ENCODE data around the gene RRP9.

Gene RRP9

DNA sequence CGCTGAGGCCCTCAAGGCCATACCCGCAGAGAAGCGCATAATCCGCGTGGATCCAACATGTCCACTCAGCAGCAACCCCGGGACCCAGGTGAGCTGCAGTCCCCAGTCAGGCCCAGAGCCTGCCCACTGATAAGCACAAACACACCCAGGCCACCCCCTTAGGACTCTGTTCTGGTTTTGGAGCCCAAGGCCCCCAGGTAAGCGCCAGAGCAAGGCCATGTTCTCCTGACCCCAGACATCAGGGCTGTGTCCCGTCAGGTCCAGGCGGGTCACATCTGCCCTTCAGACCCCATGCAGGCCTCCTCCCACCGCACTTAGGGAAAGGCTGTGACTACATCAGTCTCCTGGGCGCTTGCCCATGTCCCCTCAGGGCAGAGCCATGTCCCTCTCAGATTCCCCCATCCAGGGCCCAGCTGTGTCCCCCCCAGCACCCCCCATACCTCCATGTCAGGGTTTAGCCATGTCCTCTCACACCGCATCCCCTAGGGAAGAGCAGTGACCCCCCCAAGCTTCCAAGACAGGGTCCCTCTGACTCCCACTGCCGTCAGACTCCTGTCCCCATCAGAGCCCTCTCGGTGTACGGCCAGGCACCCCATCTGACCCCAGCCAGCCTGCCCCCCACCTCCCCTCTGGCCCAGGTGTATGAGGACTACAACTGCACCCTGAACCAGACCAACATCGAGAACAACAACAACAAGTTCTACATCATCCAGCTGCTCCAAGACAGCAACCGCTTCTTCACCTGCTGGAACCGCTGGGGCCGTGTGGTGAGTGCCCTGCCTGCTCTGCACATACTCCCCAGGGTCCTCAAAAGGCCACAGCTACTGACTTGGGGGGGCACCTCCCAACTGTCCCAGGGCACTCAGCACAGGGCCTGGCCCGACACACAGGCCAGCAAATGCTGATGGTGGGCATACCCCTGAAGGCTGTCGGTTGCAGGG, 2.0 kb upstream of the RRP9 start:
- TF ChIP-seq, protein P1, sequence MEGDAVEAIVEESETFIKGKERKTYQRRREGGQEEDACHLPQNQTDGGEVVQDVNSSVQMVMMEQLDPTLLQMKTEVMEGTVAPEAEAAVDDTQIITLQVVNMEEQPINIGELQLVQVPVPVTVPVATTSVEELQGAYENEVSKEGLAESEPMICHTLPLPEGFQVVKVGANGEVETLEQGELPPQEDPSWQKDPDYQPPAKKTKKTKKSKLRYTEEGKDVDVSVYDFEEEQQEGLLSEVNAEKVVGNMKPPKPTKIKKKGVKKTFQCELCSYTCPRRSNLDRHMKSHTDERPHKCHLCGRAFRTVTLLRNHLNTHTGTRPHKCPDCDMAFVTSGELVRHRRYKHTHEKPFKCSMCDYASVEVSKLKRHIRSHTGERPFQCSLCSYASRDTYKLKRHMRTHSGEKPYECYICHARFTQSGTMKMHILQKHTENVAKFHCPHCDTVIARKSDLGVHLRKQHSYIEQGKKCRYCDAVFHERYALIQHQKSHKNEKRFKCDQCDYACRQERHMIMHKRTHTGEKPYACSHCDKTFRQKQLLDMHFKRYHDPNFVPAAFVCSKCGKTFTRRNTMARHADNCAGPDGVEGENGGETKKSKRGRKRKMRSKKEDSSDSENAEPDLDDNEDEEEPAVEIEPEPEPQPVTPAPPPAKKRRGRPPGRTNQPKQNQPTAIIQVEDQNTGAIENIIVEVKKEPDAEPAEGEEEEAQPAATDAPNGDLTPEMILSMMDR (IDR thresholded peaks at IDR 0.05; ENCODE audit: insufficient read depth, low read depth, low read length, missing control alignments) = no peak
- peak overlapping the region; percentile 73; the same call in 1 of the 2 replicates for H3K4me3 ChIP-seq (ENCODE audit: low read depth, low read length)
- DNase-seq (ENCODE audit: low read depth) = no peak

DNA sequence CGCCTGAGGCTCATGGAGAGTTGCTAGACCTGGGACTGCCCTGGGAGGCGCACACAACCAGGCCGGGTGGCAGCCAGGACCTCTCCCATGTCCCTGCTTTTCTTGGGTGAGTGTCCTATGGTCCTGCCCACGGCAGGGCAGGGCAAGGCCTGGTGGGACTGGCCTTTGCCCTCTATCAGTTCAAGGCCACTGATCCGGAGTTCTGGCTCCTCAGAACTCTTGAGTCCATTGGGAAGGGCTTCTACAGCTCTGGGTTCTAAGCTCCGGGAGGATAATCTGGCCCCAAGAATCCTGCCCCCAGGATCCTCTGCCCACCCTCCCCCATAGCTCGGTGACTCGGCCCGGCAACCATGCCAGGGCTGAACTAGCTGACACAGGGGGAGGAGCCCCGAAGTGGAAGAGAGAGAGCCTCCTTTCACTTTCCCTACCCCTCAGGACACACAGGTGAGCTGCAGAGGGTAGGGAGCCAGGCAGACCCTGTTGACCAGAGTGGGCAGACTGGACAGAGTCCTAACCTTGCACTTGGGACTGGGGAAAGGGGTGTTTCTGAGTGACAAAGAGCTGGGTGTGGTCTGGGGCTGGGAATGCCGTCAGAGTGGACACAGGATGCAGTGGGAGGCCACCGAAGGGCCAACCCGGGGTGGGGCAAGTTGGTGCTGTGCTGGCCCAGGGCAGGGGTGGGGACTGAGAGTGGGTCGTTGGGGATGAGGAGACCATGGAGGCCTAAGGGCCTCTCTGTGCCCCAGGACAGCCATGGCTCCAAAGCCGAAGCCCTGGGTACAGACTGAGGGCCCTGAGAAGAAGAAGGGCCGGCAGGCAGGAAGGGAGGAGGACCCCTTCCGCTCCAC, 1.1 kb upstream of the RRP9 start:
- DNase-seq (ENCODE audit: low read depth) = peak; percentile 78

DNA sequence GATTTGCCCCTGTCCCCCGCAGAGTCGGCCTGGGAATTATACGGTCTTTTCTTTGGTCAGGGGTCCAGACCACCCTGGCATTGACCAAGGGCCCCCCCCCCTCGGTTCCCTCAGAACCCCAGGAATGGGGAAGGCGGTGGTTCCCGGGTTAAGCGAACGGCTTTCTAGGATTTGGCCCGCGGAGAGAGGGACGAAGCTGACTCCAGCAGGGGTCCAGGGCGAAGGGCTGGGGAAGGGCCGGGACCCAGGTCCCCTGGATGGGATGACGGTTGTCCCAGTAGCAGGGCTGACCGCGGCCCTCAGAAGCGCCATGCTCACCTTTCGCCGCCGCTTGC, 274 bp downstream of the RRP9 start:
- DNase-seq (ENCODE audit: low read depth) = no peak
- TF ChIP-seq, protein P1 (IDR thresholded peaks at IDR 0.05; ENCODE audit: insufficient read depth, low read depth, low read length, missing control alignments) = no peak
- peak overlapping the region; percentile 84 for H3K4me3 ChIP-seq (ENCODE audit: low read depth, low read length)

More for the DNA sequence above, 1.1 kb upstream of the RRP9 start:
- TF ChIP-seq, protein P1 (IDR thresholded peaks at IDR 0.05; ENCODE audit: insufficient read depth, low read depth, low read length, missing control alignments) = no peak
- H3K4me3 ChIP-seq (ENCODE audit: low read depth, low read length) = peak overlapping the region; percentile 73

DNA sequence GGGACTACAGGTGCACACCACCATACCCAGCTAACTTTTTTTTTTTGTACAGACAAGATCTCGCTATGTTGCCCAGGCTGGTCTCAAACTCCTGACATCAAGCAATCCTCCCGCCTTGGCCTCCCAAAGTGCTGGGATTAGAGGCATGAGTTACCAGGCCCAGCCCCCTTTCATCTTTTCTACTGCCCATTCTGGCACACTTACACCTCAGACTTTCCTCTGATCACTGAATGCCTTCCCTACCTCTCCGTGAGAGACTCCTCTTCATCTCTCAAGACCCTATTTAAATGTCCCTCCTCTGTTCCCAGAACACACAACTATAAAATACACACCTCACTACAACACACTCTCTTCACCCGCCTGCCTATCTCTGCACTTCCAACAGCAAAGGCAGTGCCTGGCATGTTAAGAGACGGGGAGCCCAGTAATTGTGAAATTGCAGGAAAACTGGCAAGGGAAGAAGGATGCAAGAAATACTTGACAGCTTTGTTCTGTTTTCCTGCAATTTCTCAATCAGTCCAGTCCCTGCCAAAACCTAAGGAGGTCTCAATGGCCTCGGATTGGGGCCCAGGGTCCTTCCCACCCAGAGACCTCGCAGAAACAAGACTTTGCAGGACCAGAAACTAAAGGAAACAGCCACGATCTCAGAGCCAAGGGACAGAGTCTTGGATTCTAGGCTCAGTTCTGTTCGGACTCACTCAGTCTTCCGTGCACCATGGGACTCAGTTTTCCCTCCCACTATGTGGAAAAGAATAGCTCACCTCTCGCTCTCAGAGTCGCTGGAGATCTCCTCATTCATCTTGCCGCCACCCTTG, 849 bp downstream of the RRP9 start:
- DNase-seq (ENCODE audit: low read depth) = no peak
- H3K4me3 ChIP-seq (ENCODE audit: low read depth, low read length) = peak overlapping the region; percentile 84
- TF ChIP-seq, protein P1 (IDR thresholded peaks at IDR 0.05; ENCODE audit: insufficient read depth, low read depth, low read length, missing control alignments) = no peak

DNA sequence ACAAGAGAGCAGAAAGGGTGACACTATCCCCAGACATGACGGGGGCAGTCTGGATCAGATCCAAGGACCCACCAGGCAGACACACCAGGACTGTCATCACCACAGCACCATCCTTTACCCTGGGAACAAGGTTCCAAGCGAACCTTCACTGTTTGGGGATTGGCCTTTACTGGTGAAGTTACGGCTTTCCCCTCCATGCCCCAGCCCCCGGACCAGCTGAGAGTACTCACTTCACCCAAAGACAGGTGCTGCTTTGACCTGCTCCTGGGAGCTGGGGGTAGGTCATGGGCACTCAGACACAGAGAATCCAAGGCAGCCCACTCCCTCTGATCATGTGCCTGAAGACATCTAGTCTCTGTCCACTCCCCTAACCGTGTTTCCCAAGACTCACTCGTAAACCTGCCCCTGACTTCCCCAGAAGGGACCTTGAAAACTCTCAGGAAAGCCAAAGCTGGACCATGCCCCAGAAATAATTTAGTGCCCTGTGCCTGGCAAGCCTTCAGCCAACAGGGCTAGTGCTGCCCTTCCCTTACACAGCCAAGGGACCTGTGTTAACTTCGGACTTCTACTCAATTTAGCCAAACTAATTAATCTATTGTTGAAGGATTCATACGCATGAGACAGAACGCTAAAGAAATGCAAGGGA, 2.8 kb downstream of the RRP9 start:
- TF ChIP-seq, protein P1 (IDR thresholded peaks at IDR 0.05; ENCODE audit: insufficient read depth, low read depth, low read length, missing control alignments) = no peak
- H3K4me3 ChIP-seq (ENCODE audit: low read depth, low read length) = no peak overlapping the region
- no peak for DNase-seq (ENCODE audit: low read depth)
